ENCODE measurements around the gene FBLN2. TPM values are rescaled to one million over a fixed set of nuclear protein-coding genes. Genes with fewer than 3 reads are reported as not detected.
A peak's percentile ranks its signal among the peaks of the same experiment; 100 is the strongest.

Gene FBLN2
- total and polyA plus RNA-seq, 2 of the 13 experiments (the other 11 are each of a cell fraction or from before 2014, with no cell fraction given) = not detected

- TF ChIP-seq AFF4 (CRISPR knock-in tag; IDR thresholded peaks at IDR 0.05) (no peak), GPN1 (CRISPR knock-in tag; IDR thresholded peaks at IDR 0.05; ENCODE audit: borderline replicate concordance) (no peak), KLF13 (CRISPR knock-in tag; IDR thresholded peaks at IDR 0.05) (no peak), NR2C2 (CRISPR knock-in tag; IDR thresholded peaks at IDR 0.05; ENCODE audit: borderline replicate concordance) (no peak), YEATS4 (CRISPR knock-in tag; IDR thresholded peaks at IDR 0.05; ENCODE audit: borderline replicate concordance) (no peak), CHD4 (IDR thresholded peaks at IDR 0.05; ENCODE audit: borderline replicate concordance, low read length) (0 out of 2 replicates have a peak, but pooled peaks have one; percentile 41), HOXA7 (CRISPR knock-in tag; IDR thresholded peaks at IDR 0.05) (0 out of 2 replicates have a peak, but pooled peaks have one; percentile 44), MXD4 (CRISPR knock-in tag; IDR thresholded peaks at IDR 0.05) (no peak), ARID3A (IDR thresholded peaks at IDR 0.05; ENCODE audit: low read depth, low read length) (no peak), POLR2AphosphoS2 (IDR thresholded peaks at IDR 0.05; ENCODE audit: low read depth, low read length) (no peak), SRY (CRISPR knock-in tag; IDR thresholded peaks at IDR 0.05) (peak; percentile 75; the same call in 1 of the 2 replicates), ZFAT (CRISPR knock-in tag; conservative IDR thresholded peaks at IDR 0.05) (no peak), PTBP1 (IDR thresholded peaks at IDR 0.05; ENCODE audit: low read depth, low read length, poor library complexity, severe bottlenecking) (no peak), E2F5 (CRISPR knock-in tag; conservative IDR thresholded peaks at IDR 0.05) (peak; percentile 79), ZSCAN25 (CRISPR knock-in tag; IDR thresholded peaks at IDR 0.05) (0 out of 2 replicates have a peak, but pooled peaks have one; percentile 33), HDAC1 (CRISPR knock-in tag; IDR thresholded peaks at IDR 0.05) (peak; percentile 56; the same call in 1 of the 2 replicates), ZKSCAN5 (CRISPR knock-in tag; IDR thresholded peaks at IDR 0.05) (no peak), HNF4G (IDR thresholded peaks at IDR 0.05; ENCODE audit: borderline replicate concordance, low read depth, low read length) (no peak), HNF4G (CRISPR knock-in tag; IDR thresholded peaks at IDR 0.05; ENCODE audit: borderline replicate concordance, low read depth) (no peak), RFX1 (IDR thresholded peaks at IDR 0.05) (no peak), NCOR1 (IDR thresholded peaks at IDR 0.05; ENCODE audit: borderline replicate concordance, low read length) (no peak), RARG (CRISPR knock-in tag; IDR thresholded peaks at IDR 0.05; ENCODE audit: low read depth) (no peak)
- TF ChIP-seq, protein P1, sequence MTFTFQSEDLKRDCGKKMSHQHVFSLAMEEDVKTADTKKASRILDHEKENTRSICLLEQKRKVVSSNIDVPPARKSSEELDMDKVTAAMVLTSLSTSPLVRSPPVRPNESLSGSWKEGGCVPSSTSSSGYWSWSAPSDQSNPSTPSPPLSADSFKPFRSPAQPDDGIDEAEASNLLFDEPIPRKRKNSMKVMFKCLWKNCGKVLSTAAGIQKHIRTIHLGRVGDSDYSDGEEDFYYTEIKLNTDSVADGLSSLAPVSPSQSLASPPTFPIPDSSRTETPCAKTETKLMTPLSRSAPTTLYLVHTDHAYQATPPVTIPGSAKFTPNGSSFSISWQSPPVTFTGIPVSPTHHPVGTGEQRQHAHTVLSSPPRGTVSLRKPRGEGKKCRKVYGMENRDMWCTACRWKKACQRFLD (CRISPR knock-in tag; IDR thresholded peaks at IDR 0.05; ENCODE audit: borderline replicate concordance) = no peak
These were observed 101.5 kb downstream of the FBLN2 start (continued) for GRCh38 chr3:13650210-13651056.

All from HepG2 (cell line).